IMR-90 (cell line): Measurements from ENCODE around the gene CRAMP1.

Experiments
- CEBPB ChIP-seq: IDR thresholded peaks from 2 replicates; pipeline ENCODE4 v1.6.1; 2012; ENCODE audit warnings: low read depth, low read length, improper control_type of control experiment
- CTCF ChIP-seq: conservative IDR thresholded peaks from 2 replicates; pipeline ENCODE4 v1.5.1; 2012; ENCODE audit warnings: mild to moderate bottlenecking, low read depth, low read length, improper control_type of control experiment
- MAFK ChIP-seq: IDR thresholded peaks from 2 replicates; pipeline ENCODE4 v1.6.1; 2012; ENCODE audit warnings: low read depth, low read length, improper control_type of control experiment
- POLR2A ChIP-seq: IDR thresholded peaks from 2 replicates; pipeline ENCODE4 v1.6.1; 2012; ENCODE audit warnings: mild to moderate bottlenecking, low read depth, low read length
- RAD21 ChIP-seq: IDR thresholded peaks from 2 replicates; pipeline ENCODE4 v1.6.1; 2012; ENCODE audit warnings: low read length, improper control_type of control experiment
- RFX5 ChIP-seq: IDR thresholded peaks from 2 replicates; pipeline ENCODE4 v1.8.0; 2012; ENCODE audit warnings: low read depth, mild to moderate bottlenecking, low read length, moderate library complexity
- USF2 ChIP-seq: fragments of 150-350 bp; IDR thresholded peaks from 2 replicates; pipeline ENCODE4 v1.6.1; 2017; ENCODE audit warnings: mild to moderate bottlenecking, antibody characterized with exemption, low read length, low read depth

- TF ChIP-seq CTCF (no peak), POLR2A (no peak), USF2 (no peak), MAFK (no peak), RFX5 (no peak), CEBPB (no peak), RAD21 (no peak)
Observed at GRCh38 chr16:1653023-1653422, 40.9 kb downstream of the CRAMP1 start.
